Astrocyte (in vitro differentiated cells and primary cell): ENCODE measurements around the gene MSX2.

Experiments
- EZH2 ChIP-seq: IDR thresholded peaks from 2 replicates; pipeline ENCODE4 v1.6.1; 2012; ENCODE audit warnings: mild to moderate bottlenecking, low read length, inconsistent platforms; ENCODE audit not compliant: insufficient read depth
- TF ChIP-seq, protein P1 (sequence below): IDR thresholded peaks from 2 replicates; pipeline ENCODE4 v1.5.1; 2011; ENCODE audit warnings: low read depth, mild to moderate bottlenecking, inconsistent platforms, low read length, moderate library complexity; ENCODE audit not compliant: insufficient read depth

DNA sequence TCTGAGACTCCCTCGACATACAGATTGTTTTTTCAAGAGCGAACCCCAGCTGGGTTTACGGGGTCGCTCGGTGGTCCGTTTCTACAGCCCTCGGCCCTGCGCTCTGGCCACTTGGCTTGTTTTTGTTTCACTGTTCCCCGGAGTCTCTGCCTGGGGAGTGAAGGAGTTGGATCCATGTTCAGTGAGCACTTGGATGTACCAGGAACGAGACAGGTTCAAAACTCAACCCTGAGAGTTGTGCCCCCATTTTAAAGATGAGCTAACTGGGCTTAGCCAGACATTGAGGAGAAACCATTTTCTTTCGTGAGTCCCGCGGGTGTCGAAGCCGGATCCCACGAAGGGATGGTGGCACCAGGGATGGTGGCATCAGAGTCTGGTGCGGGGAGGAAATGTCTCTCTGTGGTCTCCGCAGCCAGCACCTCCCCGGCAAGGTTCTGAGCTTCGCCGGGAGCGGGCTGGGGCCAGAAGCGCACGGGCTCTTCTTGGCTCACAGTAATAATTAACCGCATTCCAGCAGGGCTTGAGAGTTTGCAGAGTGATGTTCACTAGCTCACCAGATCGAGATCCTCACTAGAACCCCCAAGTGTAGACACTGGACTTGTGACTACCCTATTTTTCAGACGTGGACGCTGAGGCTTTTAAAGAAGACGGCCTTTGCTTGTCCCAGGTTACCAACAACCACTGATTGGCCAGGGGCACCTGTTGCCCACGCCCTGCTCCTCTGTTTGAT, 1.0 kb downstream of the MSX2 start:
- TF ChIP-seq EZH2 = no peak
- TF ChIP-seq, protein P1, sequence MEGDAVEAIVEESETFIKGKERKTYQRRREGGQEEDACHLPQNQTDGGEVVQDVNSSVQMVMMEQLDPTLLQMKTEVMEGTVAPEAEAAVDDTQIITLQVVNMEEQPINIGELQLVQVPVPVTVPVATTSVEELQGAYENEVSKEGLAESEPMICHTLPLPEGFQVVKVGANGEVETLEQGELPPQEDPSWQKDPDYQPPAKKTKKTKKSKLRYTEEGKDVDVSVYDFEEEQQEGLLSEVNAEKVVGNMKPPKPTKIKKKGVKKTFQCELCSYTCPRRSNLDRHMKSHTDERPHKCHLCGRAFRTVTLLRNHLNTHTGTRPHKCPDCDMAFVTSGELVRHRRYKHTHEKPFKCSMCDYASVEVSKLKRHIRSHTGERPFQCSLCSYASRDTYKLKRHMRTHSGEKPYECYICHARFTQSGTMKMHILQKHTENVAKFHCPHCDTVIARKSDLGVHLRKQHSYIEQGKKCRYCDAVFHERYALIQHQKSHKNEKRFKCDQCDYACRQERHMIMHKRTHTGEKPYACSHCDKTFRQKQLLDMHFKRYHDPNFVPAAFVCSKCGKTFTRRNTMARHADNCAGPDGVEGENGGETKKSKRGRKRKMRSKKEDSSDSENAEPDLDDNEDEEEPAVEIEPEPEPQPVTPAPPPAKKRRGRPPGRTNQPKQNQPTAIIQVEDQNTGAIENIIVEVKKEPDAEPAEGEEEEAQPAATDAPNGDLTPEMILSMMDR = no peak
